GM18511 (cell line): ENCODE results near the gene TBL1XR1.
A peak's percentile ranks its signal among the peaks of the same experiment; 100 is the strongest.
"Not testable (repeated sequence)": the region's sequence is repeated elsewhere in the genome, so short reads cannot be mapped to it uniquely, and the experiment has no call there.

ENCODE experiments used
- ATAC-seq: cut with Tn5 transposase; IDR thresholded peaks from one replicate; pipeline ENCODE4 v1.9.1; 2021; ENCODE audit warnings: mild to moderate bottlenecking, moderate library complexity; ENCODE audit not compliant: unreplicated experiment

TBL1XR1 gene

DNA sequence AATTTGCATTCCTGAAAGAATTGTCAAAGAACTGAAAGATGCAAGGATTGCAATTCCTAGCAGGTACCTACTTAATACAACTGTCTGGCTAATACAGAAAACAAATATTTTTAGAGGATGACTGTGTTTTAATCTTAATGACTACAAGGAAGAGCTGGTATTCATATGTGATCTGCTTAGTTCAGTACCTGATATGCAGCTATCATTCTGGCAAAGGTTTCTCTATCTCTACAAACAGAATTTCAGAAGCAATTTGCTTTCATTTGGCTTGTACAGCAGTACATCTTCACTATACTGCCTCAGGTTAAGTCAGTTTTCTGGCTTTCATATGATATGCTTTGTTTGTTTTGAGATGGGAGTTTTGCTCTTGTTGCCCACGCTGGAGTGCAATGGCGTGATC lies 51.3 kb downstream of the TBL1XR1 start:
- no peak for ATAC-seq

DNA sequence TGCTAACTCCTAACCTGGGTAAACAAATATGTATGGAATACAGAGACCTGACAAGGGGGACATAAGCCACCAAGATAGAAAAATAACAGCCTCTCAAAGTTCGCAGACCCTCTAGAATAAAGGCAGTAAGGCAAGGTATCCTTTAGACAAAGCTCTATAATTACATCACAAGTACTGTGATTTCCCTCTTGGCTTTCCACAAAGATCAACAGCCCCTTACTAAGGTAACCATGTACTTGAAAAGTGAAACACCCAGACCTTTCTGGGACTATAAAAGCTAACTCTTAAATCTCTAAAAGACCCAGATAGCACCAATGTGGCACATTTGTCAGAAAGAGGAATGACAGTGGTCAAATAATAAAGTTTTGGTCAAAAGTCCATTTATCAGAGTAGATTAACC lies 51.9 kb downstream of the TBL1XR1 start:
- ATAC-seq, result peak; percentile 31

DNA sequence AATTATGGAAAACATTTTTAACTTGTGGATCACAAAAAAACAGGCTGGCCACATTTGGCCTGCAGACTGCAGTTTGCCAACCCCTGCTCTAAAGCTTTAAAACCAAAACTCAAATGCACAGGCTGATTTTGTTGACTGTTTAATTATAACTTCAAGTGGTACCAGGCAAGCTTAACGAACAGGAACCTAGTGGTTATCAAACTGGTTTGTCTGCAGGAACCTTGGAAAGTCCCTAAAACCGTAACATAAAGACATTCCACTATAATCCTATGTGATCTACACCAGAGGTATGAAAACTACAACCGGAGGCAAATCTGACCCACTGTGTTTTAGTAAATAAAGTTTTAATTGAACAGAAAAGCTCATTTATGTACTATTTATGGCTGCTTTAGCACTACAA lies 52.4 kb downstream of the TBL1XR1 start:
- ATAC-seq, result peak; percentile 67

- ATAC-seq, result no peak
Measured at GRCh38 chr3:177141899-177142646, 55.2 kb downstream of the TBL1XR1 start.

- no peak for ATAC-seq
Measured at GRCh38 chr3:177141471-177141870, 55.8 kb downstream of the TBL1XR1 start.

- ATAC-seq, result not testable (repeated sequence)
Measured at GRCh38 chr3:177139220-177139619, 58.1 kb downstream of the TBL1XR1 start.

DNA sequence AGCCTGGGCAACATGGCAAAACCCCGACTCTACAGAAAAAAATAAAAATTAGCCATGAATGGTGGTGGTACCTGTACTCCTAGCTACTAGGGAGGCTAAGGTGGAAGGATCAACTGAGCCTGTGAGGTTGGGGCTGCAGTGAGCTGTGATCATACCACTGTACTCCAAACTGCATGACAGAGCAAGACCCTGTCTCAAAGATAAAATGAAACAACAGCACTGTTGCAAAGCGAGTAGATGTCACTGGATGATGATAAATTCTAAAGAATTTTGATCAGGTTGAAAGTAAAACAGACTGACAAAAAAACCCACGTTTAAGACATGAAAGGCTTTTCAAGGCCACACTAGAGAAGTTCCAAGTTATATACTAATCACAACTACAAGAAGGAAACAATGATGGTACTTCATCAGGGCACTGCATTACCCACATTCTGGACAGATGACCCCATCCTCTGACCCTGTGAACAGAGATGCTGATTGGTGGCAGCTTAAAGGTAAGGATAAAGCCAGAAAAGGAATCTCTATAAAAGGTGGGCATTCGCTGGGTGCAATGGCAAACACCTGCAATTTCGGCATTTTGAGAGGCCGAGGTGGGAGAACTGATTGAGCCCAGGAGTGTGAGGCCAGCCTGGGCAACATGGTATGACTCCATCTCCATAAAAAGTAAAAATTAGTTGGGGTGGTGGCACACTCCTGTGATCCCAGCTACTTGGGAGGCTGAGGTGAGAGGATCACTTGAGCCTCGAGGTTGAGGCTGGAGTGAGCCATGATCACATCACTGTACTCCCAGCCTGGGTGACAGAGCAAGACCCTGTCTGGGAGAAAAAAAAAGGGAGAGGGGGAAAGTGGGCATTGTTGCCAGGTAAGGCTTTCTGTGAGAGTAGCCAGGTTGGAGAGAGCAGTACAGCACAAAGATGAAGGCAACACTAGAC lies 59.2 kb downstream of the TBL1XR1 start:
- ATAC-seq, result no peak

DNA sequence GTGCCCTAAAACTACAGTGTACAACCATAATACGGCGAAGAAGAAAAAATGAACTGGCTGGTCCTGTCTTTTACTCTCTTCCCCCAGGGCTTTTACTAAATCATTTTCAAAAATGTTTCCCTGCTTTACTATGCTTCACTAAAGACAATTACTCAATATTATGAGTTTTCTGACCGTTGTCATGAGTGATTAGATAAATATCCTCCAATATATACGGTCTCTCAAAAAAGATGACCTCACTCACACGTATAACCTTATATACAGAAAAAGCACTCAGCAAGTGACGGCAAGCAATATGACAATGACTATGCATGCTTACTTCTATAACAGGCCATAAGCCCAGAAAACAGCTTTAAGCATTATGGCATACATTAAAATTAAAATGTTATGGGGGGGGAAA lies 60.5 kb downstream of the TBL1XR1 start:
- no peak for ATAC-seq

GRCh38 chr3:177135841-177136492 lies 61.3 kb downstream of the TBL1XR1 start:
- no peak for ATAC-seq

DNA sequence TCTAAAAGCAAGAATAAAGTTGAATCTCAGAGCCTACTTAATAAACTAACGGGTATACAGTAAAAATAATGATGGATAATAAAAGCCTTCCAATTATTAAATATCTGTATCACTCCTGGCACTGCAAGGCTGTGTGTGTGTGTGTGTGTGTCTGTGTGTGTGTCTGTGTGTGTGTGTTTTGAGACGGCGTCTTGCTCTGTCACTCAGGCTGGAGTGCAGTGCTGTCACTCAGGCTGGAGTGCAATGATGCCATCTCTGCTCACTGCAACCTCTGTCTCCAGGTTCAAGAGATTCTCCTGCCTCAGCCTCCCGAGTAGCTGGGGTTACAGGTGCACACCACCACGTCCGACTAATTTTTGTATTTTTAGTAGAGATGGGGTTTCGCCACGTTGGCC lies 62.5 kb downstream of the TBL1XR1 start:
- ATAC-seq, result no peak

DNA sequence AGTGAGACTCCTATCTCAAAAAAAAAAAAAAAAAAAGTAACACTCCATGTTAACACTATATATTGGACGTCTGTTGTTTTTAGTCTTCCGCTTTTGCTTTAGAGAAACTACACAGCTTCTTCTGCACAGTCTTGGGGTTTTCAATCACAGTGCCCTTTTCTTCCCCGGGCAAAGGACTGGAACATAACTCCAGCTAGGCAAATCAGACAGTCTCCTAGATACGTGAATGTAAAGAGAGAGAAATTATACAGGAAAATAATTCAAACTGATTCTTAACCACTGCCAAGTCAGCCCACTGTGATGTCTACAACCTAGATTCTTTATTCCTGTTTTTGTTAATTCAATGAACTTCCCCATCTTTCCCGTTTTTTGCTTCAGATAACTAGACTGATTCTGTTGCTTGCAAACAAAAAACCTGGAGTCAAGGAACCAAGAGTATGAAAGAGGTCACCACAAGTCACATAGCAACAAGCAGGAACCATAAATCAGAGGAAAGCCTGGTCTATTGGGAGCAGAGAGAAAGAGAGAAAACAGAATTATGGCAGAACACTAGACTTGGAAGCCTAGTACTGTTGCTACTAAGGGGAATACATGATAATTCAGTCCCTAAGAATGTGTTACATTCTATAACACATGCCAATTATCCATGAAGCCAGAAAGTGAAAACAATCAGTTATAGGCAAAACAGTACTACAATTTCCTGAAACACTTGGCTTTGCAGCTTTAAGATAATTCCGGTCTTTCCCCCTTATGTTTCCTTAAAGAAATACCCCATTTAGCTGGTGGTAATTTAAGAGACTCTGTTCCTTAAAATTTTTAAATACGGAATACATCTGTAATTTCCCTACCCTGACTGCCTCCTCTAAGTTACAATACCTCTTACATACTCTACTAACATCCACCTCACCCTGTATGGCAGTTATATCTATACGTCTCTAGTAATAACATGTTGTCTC lies 63.1 kb downstream of the TBL1XR1 start:
- ATAC-seq, result no peak

GRCh38 chr3:177131927-177132636 lies 65.2 kb downstream of the TBL1XR1 start:
- ATAC-seq, result no peak

DNA sequence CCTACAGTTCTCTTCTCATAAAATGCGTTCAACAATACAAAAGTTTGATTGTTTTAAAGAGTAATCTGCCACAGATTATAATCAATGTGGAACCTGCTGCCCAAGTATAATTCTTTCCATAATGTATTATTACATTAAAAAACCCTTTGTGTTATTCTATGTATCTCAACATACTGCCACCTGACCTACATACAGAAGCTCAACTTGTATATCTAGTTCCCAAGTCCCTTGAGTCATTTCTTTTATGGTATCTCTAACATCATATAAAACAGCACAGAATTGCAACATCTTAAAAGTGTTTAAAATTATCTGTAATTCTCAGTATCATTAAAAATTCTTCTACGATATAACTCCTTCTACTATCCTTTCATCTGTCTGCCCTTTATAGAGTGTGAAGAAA lies 70.3 kb downstream of the TBL1XR1 start:
- ATAC-seq, result no peak

GRCh38 chr3:177126015-177126773 lies 71.1 kb downstream of the TBL1XR1 start:
- no peak for ATAC-seq

DNA sequence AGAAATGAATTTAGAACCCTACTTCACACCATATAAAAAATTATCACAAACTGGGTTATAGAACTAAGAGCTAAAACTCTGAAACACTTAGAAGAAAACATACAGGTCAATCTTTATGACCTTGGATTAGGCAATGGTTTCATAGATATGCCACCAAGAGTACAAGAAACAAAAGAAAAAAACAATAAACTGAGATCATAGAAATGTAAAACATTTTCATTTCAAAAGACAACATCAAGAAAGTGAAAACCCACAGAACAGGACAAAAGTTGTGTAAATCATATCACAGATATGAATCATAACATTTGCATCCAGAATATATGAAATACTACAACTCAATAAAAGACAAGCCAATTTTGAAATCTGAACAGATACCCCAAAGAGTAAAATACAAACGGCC lies 72.4 kb downstream of the TBL1XR1 start:
- ATAC-seq, result no peak

DNA sequence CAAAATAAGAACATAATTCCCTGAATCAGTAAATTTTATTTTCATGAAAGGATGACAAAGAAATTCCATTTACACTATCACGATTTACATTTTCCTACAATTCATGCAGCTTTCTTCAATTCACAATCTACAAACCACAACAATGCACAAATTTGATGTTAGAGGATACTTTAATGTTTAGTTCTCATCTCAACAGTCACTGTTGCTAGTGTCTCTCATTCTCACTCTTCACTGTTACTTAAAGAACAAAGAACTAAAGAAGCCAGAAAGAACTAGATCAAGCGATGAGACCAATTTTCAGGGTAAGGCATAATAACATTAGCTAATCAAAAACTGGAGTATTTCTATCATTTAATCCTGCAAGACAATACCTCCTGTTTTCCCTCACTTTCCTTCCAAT lies 73.5 kb downstream of the TBL1XR1 start:
- no peak for ATAC-seq

DNA sequence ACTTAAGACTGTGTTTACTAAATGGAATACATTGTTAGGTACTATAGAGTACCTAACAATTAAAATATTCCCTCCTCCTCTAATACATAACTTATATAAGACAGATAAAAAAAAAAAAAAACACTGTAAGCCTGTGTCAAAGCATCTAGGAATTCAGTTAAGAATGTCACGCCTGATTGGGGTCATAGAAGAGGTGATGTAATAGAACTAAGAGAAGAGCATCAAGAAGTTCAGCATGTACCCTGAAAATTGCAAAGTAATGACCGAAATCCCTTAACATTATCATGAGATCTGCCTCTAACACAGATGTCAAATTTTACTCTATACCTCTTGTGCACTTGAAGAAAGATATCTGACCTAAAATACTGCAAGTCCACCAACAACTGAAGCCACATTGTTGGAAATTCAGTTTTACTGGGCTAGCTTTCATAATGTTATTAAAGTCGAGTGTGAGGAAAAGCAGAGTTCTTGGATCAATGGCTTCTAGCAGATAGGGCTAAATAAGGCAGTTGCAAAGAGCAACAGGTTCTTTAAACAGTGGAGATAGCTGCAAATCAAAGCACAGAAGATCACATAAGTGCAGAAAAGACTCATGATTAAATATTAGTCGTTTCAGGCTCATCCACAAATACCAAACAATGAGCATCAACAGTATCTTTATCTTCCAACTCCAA lies 75.0 kb downstream of the TBL1XR1 start:
- no peak for ATAC-seq

DNA sequence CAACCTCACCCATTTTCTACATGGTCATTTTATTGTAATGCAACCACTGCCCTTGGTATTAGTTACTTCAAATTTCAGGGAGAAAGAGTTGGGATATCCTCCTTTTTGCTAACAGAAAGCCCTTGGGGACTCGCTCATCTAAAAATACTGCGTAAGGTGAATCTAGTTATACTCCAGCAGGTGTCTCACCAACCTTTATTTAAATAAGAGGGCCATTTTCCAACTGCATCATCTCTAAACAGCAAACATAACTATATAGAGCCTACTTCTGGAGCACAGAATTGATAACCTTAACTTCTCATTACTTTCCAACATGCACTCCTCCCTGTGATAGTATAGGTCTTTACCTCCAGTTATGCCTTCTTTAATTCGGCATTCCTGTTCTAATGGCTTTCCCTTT lies 77.5 kb downstream of the TBL1XR1 start:
- ATAC-seq, result no peak

DNA sequence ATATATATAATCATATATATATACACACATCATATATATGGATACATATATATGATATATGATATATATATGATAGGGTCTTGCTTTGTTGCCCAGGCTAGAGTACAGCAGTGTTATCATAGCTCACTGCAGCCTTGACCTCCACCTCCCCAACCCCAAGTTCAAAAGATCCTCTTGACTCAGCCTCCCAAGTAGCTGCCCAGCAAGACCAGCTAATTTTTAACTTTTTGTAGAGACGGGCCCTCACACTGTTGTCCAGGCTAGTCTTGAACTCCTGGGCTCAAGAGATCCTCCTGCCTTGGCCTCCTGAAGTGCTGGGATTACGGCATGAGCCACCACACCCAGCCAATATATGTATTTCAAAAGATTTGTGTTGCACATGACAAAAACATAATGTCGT lies 83.0 kb downstream of the TBL1XR1 start:
- no peak for ATAC-seq
